ENCODE measurements around the gene MORN3.
"Not testable (repeated sequence)": the region's sequence is repeated elsewhere in the genome, so short reads cannot be mapped to it uniquely, and the experiment has no call there.

The MORN3 gene

DNA sequence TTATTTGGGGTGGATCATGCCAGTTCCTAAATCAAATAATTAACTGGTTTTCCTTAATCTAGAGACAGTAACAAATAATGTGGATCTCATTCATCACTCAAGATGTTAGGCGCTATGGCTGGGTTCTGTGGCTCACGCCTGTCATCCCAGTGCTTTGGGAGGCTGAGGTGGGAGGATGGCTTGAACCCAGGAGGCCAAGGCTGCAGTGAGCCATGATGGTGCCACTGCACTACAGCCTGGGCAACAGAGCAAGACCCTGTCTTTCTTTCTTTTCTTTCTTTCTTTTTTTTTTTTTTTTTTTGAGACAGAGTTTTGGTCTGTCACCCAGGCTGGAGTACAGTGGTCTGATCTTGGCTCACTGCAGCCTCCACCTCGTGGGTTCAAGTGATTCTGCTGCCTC, 23.3 kb upstream of the MORN3 start:
- DNase-seq (ENCODE audit: low read depth, low spot score), result not testable (repeated sequence)

DNA sequence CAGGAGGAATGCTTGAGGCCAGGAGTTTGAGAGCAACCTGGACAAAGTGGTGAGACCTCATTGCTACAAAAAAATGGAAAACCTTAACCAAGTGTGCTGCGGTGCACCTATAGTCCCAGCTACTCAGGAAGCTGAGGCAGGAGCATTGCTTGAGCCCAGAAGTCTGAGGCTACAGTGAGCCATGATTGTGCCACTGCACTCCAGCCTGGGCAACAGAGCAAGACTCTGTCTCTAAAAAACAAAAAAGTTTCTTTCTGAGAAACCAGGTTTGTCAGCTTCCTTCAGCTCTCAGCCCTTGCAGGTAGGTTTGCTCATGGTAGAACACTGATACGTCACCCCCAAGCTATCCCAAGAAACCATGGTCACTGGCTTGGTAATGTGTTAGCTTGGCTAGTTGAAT, 20.0 kb upstream of the MORN3 start:
- DNase-seq (ENCODE audit: low read depth, low spot score), result no peak

DNA sequence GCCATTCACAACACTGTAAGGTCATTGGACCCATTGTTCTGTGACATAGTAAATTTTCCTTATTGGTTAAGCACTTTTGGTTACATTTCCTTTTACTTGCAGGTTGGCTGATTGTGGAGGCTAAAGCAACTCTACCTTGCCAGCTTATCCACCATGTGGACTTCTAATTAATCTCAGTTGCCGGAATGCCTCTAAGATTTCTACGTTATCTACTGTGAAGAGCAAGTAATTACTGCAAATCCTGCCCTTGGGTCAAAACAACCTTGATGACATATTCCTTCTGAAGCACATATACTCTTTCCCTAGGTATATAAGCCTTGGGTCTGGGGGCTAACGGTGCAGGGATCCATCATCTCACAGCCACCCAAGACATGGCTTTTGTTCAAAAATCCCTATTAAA, 19.5 kb upstream of the MORN3 start:
- no peak for DNase-seq (ENCODE audit: low read depth, low spot score)

DNA sequence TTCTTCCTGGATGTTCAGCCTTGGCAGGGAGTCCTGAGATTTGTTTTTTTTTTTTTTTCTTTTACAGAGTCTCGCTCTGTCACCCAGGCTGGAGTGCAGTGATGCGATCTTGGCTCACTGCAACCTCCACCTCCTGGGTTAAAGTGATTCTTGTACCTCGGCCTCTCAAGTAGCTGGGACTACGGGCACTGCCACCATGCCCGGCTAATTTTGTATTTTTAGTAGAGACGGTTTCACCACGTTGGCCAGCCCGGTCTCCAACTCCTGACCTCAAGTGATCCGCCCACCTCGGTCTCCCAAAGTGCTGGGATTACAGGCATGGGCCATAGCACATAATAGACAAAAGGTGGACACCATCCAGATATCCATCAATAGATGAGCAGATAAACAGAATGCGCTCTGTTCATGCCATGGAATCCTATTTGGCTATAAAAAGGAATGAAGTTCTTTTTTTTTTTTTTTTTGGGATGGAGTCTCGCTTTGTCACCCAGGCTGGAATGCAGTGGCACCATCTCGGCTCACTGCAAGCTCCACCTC, 10.3 kb upstream of the MORN3 start:
- not testable (repeated sequence) for DNase-seq (ENCODE audit: low read depth, low spot score)

DNA sequence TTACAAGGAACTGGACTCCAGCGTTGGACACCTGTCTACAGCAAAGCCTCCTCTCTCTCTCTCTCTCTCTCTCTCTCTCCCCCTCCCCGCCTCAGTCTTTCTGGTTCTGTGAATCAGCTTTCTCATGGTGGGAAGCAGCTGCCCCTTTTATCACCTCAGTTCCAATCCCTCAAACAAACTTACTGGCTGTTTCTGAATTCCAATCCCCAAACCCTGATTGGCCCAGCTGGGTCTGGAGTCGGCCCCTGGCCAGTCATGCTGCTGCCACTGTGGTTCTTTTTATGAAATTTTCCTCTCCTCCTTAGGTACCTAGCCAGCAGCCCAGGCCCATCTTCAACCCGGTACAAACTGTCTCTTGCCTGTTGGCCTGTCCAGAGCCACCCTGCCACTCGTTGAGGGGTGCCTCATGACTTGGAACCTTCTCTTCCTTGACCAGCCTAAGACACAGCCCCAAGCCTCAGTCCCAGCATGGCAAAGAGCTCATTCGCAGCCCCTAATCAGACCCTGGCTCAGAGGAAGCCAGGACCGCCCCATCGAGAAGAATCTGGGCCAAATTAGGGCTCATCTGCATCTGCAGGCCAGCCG, 9.4 kb upstream of the MORN3 start:
- no peak for DNase-seq (ENCODE audit: low read depth, low spot score)

DNA sequence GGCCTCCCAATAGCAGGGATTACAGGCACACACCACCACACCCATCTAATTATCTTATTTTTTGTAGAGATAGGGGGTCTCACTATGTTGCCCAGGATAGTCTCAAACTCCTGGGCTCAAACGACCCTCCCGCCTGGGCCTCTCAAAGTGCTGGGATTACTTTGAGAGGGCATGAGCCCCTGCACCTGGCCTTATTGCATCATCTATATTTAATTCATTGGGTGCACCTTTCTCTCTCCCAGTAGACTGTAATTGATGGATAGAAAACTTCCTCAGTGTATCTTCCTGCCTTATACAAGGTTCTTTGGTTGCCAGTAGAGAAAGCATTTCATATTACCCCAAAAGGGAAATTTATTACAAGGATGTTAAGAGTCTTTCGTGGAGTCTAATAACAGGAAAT, 8.9 kb upstream of the MORN3 start:
- no peak for DNase-seq (ENCODE audit: low read depth, low spot score)

DNA sequence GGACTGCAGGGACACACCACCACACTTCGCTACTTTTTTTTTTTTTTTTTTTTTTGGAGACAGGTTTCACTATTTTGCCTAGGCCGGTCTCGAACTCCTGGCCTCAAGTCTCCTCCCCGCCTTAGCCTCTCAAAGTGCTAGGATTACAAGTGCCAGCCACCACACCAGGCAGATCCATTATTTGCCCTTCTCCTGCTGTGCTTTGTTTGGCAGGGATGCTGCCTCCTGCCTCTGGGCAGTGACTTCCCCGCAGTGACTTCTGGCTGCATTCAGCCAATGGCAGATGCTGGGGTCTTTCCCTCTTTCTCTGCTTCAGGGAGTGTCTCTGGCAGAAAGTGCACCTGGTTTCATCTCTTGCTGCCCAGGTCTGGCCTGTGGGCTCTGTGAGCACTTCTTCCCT, 6.7 kb upstream of the MORN3 start:
- no peak for DNase-seq (ENCODE audit: low read depth, low spot score)

DNA sequence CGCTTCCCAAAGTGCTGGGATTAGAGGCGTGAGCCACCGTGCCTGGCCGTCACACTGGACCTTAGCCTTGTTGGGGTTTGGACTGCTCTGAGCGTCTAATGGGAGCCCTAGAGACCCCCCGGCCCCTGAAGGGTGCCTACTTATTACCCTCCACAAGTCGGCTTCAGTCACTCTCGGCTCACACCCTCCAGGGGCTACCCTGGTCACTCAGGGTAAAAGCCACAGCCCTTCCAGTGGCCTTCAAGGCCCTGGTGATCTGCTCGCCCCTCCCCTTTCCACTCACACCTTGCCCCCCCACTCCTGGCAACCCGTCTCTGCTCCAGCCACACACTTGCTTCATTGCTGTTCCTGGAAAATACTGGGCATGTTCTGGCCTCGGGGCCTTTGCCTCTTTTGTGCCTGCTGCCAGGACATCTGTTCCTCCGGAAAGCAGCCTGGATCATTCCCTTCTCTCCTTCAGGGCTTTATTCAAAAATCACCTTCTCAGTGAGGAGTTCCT, 3.6 kb upstream of the MORN3 start:
- DNase-seq (ENCODE audit: low read depth, low spot score), result no peak

DNA sequence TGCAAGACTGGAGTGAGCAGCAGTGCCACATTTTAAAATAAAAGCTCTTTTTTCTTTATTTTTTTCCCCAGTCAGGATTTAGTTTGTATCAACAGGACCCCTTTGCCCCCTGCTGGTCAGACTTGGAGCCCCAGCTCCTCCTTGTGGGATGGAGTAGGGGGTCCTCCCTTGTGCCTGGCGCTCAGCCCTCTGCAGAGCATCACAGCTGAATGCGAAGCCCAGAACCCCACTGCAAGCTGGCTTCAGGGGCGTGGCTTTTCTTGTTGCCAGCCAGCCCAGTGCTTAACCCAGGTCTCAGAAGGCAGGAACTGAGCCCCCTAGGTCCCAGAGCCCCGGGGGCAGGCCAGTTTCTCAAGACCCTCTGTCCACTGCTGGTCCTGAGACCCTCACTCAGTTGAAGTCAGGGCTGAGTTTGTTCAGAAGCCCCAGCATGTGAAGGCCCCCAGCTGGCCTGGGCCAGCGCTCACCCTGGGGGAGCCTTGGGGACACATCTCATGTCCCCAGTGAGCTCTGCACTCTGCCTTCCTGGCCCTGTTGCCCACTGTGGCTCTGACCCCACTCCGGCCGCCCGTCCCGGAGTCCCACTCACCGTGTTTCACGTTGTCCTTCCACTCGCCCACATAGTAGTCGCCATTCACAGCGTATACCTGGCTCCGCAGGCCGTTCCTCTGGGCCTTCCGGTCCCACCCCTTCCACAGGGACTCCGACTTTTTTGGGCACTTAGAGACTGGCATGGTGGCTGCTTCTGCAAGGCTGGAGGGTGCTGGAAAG, 519 bp downstream of the MORN3 start:
- no peak for DNase-seq (ENCODE audit: low read depth, low spot score)

DNA sequence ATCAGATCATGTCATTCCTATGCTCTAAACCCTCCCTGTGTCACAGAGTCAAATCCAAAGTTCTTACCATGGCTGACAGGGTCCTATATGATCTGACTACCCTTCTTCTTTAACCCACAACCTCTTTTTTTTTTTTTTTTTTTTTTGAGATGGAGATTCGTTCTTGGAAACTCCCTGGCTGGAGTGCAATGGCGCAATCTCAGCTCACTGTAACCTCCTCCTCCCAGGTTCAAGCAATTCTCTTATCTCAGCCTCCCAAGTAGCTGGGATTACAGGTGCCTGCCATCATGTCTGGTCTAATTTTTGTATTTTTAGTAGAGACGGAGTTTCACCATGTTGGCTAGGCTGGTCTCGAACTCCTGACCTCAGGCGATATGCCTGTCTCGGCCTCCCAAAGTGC, 2.6 kb downstream of the MORN3 start:
- not testable (repeated sequence) for DNase-seq (ENCODE audit: low read depth, low spot score)

DNA sequence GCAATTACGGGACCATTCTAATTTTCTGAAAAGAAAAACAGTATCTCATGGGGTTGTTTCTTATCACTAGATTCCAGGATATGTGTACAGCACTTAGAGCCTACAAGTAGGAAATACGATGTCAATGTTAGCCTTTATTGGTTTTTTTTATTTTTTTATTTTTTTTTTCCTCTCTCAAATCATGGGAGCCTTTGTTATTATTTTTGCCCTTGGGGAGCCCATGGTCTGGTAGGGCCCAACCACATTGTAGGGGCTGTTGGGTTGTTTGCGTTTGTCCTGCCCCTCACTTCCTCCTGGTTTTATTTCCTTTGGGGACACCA, 5.9 kb downstream of the MORN3 start:
- no peak for DNase-seq (ENCODE audit: low read depth, low spot score)

DNA sequence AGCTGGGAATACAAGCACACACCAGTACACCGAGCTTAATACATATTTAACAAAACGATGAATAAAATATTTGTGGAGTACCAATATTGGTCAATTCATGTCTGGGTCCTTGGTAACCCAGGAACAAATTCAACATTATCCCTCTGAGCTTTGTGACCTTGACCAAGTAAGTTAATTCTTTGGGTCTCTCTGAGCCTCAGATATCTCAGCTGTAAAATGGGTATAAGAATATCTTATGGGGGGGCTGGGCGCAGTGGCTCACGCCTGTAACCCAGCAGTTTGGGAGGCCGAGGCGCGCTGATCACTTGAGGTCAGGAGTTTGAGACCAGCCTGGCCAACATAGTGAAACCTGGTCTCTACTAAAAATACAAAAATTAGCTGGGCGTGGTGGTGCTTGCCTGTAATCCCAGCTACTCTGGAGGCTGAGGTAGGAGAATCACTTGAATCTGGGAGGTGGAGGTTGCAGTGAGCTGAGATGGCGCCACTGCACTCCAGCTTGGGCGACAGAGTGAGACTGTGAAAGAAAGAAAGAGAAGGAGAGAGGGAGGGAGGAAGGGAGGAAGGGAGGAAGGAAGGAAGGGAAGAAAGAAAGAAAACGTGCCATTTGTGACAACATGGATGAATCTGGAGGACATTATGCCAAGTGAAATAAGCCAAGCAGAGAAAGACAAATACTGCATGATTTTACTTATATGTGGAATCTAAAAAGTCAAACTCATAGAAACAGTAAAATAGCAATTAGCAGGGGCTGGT, 7.9 kb downstream of the MORN3 start:
- not testable (repeated sequence) for DNase-seq (ENCODE audit: low read depth, low spot score)

DNA sequence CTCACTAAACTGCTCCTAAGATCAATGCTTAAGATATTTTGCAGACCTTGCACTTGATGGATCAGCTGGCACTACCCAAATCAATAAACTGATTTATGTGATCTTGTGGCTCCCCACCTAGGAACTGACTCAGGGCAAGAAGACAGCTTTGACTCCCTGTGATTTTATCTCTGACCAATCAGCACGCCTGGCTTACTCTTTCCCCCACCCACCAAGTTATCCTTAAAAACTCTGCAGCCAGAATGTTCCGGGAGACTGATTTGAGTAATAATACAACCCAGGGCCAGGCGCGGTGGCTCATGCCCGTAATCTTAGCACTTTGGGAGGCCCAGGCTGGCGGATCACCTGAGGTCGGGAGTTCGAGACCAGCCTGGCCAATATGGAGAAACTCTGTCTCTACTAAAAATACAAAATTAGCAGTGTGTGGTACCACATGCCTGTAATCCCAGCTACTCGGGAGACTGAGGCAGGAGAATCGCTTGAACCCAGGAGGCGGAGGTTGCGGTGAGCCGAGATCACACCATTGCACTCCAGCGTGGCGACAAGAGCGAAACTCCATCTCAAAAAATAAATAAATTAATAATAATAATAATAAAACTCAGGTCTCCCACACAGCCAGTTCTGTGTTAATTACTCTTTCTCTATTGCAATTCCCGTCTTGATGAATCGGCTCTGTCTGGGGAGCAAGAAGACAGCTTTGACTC, 12.0 kb downstream of the MORN3 start:
- DNase-seq (ENCODE audit: low read depth, low spot score), result no peak

DNA sequence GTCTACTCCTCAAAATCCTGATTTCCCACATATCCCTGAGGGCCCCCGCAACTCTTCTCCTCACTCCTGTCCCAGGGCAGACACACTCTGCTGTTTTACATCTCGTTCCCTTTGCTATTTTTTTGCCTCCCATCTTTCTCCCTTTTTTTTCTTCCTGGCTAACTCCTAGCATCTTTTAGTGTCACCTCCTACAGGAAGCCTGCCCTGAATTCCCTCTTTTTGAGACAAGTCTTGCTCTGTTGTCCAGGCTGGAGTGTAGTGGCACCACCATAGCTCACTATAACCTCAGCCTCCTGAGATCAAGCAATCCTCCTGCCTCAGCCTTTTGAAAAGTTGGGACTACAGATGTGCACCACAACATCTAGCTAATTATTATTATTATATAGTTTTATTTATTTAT, 13.3 kb downstream of the MORN3 start:
- no peak for DNase-seq (ENCODE audit: low read depth, low spot score)

DNA sequence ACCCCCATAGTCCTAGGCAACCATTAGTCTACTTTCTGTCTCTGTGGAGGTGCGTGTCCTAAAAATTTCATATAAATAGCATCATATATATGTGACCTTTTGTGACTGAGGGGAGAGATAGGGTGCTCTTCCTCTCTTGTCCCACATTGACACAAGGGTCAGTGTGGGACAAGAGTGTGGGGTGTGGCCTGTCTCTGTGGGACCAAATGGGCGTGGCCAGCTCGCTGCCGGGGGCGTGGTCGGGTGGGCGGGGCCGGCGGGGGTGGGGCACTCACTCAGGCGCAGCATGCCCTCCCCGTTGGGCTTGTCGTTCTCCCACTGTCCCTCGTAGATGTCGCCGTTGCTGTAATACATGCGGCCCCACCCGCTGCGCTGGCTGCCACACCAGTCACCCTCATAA, 15.5 kb downstream of the MORN3 start:
- DNase-seq (ENCODE audit: low read depth, low spot score), result no peak

DNA sequence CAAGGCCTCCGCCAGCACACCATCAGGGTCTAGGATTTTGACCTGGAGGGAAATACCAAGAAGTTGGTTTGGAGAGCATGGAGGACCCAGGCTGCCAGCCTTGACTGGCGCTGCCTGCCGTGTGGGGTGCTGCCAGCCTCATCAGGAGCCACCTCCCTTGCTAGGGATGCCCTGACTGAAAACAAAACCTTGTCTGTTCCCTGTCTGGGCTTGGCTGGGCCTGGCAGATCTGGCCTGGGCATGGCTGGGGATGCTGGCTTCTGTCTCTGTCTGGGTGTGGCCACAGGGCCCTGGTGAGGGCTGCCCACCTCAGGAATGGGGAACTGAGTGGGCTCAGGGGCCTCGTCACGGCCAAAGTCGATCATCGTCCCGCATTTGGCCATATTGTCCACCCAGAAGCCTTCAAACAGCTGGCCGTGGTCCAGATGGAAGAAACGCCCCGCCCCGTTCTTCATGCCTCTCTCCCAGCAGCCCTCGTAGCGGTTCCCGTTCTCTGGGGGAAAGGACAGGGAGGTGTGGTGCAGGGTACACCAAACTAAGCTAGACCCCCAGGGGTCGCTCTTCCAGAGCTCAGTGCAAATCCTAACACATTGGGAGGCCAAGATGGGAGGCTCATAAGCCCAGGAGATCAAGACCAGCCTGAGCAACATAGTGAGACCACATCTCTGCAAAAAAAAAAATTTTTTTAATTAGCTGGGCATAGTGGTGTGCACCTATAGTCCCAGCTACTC, 16.5 kb downstream of the MORN3 start:
- DNase-seq (ENCODE audit: low read depth, low spot score), result no peak

DNA sequence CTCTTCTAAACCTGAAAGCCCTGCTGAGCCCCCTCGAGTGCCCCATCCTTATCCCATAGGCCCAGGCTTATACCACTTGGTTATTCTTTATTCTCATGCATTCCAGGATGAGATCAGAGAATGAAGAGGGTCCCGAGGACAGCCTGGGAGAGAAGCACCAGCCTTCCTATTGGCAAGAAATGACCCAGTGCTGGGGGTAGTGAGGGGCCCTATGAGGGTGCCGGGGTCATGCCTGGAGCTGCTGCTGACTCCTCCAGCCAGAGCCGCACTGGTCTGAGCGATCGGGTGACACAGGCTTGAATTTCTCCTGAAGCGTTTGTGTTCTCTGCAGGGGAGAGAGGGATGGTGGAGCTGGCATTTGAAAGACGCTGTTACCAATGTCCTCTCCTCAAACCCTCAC, 18.1 kb downstream of the MORN3 start:
- no peak for DNase-seq (ENCODE audit: low read depth, low spot score)

DNA sequence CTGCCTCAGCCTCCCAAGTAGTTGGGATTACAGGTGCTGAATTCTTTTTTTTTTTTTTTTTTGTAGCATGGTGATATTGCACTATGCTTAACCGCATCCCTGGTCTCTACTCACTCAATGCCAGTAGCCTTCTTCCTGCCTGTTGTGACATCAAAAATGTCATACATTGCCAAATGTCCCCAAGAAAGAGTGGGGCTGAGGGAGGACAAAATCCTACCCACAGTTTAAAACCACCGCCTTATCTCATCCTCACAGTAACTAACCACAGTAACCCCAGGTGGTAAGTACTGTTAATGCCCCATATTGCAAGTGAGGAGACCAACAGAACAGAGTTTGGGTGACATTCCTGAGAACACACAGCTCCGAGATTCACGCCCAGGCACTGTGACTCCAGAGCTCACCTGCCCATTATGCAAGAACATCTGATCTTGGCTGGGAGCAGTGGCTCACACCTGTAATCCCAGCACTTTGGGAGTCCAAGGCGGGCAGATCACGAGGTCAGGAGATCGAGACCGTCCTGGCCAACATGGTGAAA, 19.6 kb downstream of the MORN3 start:
- no peak for DNase-seq (ENCODE audit: low read depth, low spot score)

DNA sequence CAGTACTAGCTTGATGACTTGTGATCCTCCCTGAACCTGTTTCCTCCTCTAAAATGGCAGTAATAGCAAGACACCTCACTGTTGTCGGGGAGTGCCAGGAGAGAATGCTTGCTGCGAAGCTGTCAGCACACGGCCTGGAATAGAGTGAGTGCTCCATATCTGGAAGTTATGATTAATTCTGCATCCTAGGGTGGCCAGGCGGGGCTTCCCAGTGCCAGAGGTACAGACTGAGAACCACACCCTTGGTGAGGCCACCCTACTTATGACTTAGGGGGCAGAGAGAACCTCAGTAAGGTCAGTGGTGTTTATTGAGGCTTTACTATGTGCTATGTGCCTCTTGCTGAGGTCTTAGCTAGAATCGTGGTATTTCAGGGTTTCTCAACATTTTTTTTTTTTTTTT, 20.1 kb downstream of the MORN3 start:
- no peak for DNase-seq (ENCODE audit: low read depth, low spot score)

DNA sequence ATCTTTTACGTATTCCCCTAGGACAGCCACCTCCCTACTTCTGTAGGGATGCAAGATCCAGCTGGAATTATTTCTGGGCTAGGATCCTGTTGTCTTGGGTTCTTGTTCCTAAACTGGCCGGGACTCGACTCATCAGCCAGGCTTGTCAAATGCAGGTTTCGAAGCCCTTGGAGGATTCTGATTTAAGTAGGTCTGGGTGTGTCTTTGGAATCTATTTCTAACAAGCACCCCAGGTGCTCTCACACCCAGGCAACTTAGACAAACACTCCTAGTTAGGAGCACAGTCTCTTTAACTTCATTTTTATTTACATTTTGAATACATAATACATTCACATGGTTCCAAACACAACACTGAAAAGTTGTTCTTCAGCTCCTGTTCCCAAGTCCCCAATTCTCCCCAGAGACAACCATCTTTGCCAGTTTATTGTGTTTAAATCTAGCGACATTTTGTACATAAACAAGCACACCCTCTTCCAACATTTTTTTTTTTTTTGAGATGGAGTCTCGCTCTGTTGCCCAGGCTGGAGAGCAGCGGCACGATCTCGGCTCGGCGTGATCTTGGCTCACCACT, 20.9 kb downstream of the MORN3 start:
- no peak for DNase-seq (ENCODE audit: low read depth, low spot score)

DNA sequence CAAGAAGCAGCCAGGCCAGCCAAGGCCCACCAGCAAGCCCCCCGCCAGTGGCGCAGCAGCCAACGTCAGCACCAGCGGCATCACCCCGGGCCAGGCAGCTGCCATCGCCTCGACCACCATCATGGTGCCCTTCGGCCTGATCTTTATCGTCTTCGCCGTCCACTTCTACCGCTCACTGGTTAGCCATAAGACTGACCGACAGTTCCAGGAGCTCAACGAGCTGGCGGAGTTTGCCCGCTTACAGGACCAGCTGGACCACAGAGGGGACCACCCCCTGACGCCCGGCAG, 28.2 kb downstream of the MORN3 start:
- DNase-seq (ENCODE audit: low read depth, low spot score), result no peak
